Liver (tissue), 3 donors: Measurements from ENCODE around the gene KCND2.

Experiments
- SP1 ChIP-seq: IDR thresholded peaks from 2 replicates; pipeline ENCODE4 v1.6.1; 2018; ENCODE audit warnings: antibody characterized with exemption, mild to moderate bottlenecking
- TAF1 ChIP-seq: conservative IDR thresholded peaks from 2 replicates; pipeline ENCODE4 v1.6.1; 2016; ENCODE audit warnings: antibody characterized with exemption, mild to moderate bottlenecking
- TF ChIP-seq, protein P1 (sequence below): IDR thresholded peaks from 2 replicates; pipeline ENCODE4 v1.6.1; 2016; ENCODE audit warnings: antibody characterized with exemption
- TF ChIP-seq, protein P2 (sequence below): fragments of 150-350 bp; IDR thresholded peaks from 2 replicates; pipeline ENCODE4 v1.5.1; 2017; ENCODE audit warnings: improper control_type of control experiment, low read depth, low read length; ENCODE audit not compliant: missing input control
- TF ChIP-seq, protein P3 (sequence below): IDR thresholded peaks from 2 replicates; pipeline ENCODE4 v1.6.1; 2016; ENCODE audit warnings: antibody characterized with exemption
- donor health status: healthy.
- donor health status: healthy.

DNA sequence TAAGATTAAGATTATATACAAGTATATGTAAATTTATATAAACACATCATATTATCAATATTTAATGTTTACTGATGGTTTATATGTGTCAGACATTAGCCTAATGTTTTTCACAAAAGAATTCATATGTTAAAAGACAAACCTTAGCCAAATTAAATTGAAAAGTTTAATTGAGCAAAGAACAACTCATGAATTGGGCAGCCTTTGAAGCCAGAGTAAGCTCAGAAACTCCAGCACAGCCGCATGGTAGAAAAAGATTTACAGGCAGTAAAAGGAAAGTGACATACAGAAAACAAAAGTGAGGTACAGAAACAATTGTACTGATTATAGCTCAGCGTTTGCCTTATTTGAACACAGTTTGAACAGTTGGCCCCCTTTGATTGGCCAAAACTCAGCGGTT is 460.9 kb downstream of the KCND2 start:
- TF ChIP-seq, protein P1, sequence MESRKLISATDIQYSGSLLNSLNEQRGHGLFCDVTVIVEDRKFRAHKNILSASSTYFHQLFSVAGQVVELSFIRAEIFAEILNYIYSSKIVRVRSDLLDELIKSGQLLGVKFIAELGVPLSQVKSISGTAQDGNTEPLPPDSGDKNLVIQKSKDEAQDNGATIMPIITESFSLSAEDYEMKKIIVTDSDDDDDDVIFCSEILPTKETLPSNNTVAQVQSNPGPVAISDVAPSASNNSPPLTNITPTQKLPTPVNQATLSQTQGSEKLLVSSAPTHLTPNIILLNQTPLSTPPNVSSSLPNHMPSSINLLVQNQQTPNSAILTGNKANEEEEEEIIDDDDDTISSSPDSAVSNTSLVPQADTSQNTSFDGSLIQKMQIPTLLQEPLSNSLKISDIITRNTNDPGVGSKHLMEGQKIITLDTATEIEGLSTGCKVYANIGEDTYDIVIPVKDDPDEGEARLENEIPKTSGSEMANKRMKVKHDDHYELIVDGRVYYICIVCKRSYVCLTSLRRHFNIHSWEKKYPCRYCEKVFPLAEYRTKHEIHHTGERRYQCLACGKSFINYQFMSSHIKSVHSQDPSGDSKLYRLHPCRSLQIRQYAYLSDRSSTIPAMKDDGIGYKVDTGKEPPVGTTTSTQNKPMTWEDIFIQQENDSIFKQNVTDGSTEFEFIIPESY = no peak
- TF ChIP-seq TAF1 (no peak), SP1 (no peak)
- TF ChIP-seq, protein P2, sequence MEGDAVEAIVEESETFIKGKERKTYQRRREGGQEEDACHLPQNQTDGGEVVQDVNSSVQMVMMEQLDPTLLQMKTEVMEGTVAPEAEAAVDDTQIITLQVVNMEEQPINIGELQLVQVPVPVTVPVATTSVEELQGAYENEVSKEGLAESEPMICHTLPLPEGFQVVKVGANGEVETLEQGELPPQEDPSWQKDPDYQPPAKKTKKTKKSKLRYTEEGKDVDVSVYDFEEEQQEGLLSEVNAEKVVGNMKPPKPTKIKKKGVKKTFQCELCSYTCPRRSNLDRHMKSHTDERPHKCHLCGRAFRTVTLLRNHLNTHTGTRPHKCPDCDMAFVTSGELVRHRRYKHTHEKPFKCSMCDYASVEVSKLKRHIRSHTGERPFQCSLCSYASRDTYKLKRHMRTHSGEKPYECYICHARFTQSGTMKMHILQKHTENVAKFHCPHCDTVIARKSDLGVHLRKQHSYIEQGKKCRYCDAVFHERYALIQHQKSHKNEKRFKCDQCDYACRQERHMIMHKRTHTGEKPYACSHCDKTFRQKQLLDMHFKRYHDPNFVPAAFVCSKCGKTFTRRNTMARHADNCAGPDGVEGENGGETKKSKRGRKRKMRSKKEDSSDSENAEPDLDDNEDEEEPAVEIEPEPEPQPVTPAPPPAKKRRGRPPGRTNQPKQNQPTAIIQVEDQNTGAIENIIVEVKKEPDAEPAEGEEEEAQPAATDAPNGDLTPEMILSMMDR = no peak
- TF ChIP-seq, protein P3, sequence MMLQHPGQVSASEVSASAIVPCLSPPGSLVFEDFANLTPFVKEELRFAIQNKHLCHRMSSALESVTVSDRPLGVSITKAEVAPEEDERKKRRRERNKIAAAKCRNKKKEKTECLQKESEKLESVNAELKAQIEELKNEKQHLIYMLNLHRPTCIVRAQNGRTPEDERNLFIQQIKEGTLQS = no peak
